ENCODE results near the gene CCR9. TPM values are rescaled to one million over a fixed set of nuclear protein-coding genes. Genes with fewer than 3 reads are reported as not detected.

CCR9 gene
- total and polyA plus RNA-seq, 10 of the 15 experiments (the other 5 are each of a cell fraction or from before 2014, with no cell fraction given), result 0.05 to 3.9 (median 2.4) TPM

DNA sequence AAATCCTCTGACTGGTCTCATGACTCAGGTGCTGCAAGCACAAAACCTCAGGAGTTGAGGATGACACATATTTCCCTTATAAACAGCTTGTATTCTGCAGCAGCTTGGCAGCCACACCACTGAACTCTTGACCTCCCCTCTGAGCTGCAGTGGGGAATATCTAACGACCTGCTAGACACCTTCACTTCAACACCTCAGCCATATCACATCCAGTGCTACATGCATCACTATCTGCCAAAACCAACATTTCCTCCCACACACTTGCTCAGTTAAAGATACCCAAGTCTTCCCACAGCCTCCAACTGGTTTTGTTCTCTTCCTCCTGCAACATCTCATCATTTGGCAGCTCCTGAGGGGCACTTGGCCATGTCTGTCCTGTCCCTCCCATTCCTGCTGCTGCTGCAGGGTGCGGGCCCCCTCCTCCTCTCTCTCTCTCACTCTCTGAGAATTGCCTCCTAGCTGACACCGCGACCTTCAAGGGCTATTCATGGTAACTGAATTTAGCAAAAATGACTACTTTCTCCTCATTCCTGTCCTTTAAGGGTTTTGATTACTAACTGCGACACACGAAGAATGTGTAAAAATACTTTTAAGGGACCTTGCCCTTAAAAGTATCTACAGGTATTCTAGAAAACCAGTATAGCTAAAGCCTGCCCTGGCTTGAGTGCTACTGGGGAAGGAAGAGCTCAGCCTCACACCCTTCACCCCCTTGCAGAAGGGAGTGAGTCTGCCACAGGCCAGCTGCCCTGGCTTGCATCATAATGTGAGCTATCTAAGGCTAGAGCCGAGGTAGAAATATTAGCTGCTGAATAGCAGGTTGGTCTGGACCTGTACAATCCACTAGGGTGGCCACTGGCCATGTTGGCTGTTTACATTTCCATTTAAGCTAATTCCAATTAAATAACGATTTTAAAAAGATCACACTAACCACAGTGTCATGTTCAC lies 5.0 kb upstream of the CCR9 start (continued):
- TF ChIP-seq, protein P1, sequence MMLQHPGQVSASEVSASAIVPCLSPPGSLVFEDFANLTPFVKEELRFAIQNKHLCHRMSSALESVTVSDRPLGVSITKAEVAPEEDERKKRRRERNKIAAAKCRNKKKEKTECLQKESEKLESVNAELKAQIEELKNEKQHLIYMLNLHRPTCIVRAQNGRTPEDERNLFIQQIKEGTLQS (IDR thresholded peaks at IDR 0.05; ENCODE audit: borderline replicate concordance, extremely low read depth, low read depth, low read length), result no peak
- TF ChIP-seq, protein P2, sequence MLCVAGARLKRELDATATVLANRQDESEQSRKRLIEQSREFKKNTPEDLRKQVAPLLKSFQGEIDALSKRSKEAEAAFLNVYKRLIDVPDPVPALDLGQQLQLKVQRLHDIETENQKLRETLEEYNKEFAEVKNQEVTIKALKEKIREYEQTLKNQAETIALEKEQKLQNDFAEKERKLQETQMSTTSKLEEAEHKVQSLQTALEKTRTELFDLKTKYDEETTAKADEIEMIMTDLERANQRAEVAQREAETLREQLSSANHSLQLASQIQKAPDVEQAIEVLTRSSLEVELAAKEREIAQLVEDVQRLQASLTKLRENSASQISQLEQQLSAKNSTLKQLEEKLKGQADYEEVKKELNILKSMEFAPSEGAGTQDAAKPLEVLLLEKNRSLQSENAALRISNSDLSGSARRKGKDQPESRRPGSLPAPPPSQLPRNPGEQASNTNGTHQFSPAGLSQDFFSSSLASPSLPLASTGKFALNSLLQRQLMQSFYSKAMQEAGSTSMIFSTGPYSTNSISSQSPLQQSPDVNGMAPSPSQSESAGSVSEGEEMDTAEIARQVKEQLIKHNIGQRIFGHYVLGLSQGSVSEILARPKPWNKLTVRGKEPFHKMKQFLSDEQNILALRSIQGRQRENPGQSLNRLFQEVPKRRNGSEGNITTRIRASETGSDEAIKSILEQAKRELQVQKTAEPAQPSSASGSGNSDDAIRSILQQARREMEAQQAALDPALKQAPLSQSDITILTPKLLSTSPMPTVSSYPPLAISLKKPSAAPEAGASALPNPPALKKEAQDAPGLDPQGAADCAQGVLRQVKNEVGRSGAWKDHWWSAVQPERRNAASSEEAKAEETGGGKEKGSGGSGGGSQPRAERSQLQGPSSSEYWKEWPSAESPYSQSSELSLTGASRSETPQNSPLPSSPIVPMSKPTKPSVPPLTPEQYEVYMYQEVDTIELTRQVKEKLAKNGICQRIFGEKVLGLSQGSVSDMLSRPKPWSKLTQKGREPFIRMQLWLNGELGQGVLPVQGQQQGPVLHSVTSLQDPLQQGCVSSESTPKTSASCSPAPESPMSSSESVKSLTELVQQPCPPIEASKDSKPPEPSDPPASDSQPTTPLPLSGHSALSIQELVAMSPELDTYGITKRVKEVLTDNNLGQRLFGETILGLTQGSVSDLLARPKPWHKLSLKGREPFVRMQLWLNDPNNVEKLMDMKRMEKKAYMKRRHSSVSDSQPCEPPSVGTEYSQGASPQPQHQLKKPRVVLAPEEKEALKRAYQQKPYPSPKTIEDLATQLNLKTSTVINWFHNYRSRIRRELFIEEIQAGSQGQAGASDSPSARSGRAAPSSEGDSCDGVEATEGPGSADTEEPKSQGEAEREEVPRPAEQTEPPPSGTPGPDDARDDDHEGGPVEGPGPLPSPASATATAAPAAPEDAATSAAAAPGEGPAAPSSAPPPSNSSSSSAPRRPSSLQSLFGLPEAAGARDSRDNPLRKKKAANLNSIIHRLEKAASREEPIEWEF (IDR thresholded peaks at IDR 0.05; ENCODE audit: insufficient replicate concordance, low read depth, low read length), result peak; percentile 12
- TF ChIP-seq ETV6 (conservative IDR thresholded peaks at IDR 0.05 in 1 of 2, IDR thresholded peaks at IDR 0.05 in 1 of 2; ENCODE audit: borderline replicate concordance in 1 of 2, low read depth in 1 of 2) (peak in 1 of 2 experiments; percentile 37; a peak in 1 of 4 replicates), SMC3 (IDR thresholded peaks at IDR 0.05; ENCODE audit: borderline replicate concordance, low read length) (0 out of 2 replicates have a peak, but pooled peaks have one; percentile 12), RBBP5 (conservative IDR thresholded peaks at IDR 0.05) (no peak), GATAD2B (conservative IDR thresholded peaks at IDR 0.05; ENCODE audit: low read depth) (peak; percentile 43; the same call in 1 of the 2 replicates), PAX5 (IDR thresholded peaks at IDR 0.05; ENCODE audit: borderline replicate concordance, low read depth, low read length) (0 out of 2 replicates have a peak, but pooled peaks have one; percentile 7), SREBF2 (IDR thresholded peaks at IDR 0.05; ENCODE audit: low read length) (no peak), RELA (IDR thresholded peaks at IDR 0.05; ENCODE audit: borderline replicate concordance, partially characterized antibody) (no peak), SMAD5 (IDR thresholded peaks at IDR 0.05; ENCODE audit: low read depth) (peak; percentile 79; the same call in 1 of the 2 replicates), ZNF384 (IDR thresholded peaks at IDR 0.05; ENCODE audit: borderline replicate concordance, low read depth, low read length) (no peak), DPF2 (IDR thresholded peaks at IDR 0.05) (peak; percentile 82), NFXL1 (IDR thresholded peaks at IDR 0.05; ENCODE audit: borderline replicate concordance) (no peak), SP1 (IDR thresholded peaks at IDR 0.05; ENCODE audit: low read depth, low read length) (no peak), RUNX3 (IDR thresholded peaks at IDR 0.05; ENCODE audit: low read length) (peak; percentile 81)
- TF ChIP-seq, protein P3, sequence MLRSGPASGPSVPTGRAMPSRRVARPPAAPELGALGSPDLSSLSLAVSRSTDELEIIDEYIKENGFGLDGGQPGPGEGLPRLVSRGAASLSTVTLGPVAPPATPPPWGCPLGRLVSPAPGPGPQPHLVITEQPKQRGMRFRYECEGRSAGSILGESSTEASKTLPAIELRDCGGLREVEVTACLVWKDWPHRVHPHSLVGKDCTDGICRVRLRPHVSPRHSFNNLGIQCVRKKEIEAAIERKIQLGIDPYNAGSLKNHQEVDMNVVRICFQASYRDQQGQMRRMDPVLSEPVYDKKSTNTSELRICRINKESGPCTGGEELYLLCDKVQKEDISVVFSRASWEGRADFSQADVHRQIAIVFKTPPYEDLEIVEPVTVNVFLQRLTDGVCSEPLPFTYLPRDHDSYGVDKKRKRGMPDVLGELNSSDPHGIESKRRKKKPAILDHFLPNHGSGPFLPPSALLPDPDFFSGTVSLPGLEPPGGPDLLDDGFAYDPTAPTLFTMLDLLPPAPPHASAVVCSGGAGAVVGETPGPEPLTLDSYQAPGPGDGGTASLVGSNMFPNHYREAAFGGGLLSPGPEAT (IDR thresholded peaks at IDR 0.05; ENCODE audit: low read depth), result peak; percentile 86; the same call in 1 of the 2 replicates
- TF ChIP-seq, protein P4, sequence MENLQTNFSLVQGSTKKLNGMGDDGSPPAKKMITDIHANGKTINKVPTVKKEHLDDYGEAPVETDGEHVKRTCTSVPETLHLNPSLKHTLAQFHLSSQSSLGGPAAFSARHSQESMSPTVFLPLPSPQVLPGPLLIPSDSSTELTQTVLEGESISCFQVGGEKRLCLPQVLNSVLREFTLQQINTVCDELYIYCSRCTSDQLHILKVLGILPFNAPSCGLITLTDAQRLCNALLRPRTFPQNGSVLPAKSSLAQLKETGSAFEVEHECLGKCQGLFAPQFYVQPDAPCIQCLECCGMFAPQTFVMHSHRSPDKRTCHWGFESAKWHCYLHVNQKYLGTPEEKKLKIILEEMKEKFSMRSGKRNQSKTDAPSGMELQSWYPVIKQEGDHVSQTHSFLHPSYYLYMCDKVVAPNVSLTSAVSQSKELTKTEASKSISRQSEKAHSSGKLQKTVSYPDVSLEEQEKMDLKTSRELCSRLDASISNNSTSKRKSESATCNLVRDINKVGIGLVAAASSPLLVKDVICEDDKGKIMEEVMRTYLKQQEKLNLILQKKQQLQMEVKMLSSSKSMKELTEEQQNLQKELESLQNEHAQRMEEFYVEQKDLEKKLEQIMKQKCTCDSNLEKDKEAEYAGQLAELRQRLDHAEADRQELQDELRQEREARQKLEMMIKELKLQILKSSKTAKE (IDR thresholded peaks at IDR 0.05; ENCODE audit: low read depth, poor library complexity, severe bottlenecking), result peak; percentile 97
- TF ChIP-seq, protein P5, sequence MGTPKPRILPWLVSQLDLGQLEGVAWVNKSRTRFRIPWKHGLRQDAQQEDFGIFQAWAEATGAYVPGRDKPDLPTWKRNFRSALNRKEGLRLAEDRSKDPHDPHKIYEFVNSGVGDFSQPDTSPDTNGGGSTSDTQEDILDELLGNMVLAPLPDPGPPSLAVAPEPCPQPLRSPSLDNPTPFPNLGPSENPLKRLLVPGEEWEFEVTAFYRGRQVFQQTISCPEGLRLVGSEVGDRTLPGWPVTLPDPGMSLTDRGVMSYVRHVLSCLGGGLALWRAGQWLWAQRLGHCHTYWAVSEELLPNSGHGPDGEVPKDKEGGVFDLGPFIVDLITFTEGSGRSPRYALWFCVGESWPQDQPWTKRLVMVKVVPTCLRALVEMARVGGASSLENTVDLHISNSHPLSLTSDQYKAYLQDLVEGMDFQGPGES (IDR thresholded peaks at IDR 0.05), result no peak
